ENCODE results near the gene TROAP.

DNA sequence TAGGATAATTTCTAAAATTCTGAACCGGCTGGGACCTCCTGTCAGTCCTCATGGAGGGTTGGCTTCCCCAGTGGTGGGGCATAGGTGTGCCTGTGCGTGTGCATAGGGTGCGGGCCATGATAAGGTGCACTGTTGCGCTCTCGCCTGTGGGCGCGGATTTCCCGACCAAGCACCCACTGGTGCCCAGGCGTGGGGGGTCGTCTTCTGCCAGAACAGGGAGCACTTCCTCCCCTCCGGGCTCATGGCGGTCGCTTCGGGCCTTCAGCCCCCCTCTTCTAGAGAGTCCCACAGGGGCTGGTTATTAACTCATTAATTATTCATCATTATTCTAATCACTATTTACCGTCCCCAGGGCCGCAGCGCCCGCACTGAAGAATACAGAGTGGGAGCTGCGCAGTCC, 11.2 kb downstream of the TROAP start:
- TF ChIP-seq, protein P1, sequence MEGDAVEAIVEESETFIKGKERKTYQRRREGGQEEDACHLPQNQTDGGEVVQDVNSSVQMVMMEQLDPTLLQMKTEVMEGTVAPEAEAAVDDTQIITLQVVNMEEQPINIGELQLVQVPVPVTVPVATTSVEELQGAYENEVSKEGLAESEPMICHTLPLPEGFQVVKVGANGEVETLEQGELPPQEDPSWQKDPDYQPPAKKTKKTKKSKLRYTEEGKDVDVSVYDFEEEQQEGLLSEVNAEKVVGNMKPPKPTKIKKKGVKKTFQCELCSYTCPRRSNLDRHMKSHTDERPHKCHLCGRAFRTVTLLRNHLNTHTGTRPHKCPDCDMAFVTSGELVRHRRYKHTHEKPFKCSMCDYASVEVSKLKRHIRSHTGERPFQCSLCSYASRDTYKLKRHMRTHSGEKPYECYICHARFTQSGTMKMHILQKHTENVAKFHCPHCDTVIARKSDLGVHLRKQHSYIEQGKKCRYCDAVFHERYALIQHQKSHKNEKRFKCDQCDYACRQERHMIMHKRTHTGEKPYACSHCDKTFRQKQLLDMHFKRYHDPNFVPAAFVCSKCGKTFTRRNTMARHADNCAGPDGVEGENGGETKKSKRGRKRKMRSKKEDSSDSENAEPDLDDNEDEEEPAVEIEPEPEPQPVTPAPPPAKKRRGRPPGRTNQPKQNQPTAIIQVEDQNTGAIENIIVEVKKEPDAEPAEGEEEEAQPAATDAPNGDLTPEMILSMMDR (IDR thresholded peaks at IDR 0.05), result no peak
- TF ChIP-seq POLR2A (IDR thresholded peaks at IDR 0.05), result no peak
